Heart right ventricle (tissue), 16 donors: ENCODE results near the gene DCTN1. TPM values are rescaled to one million over a fixed set of nuclear protein-coding genes. Genes with fewer than 3 reads are reported as not detected.

Experiments
- ATAC-seq, 8 donors: fragments of 200-7000 bp; cut with Tn5 transposase; one replicate each; pipeline ENCODE4 v1.9.1; 2020; ENCODE audit warnings: mild to moderate bottlenecking in 8 of 8, moderate library complexity in 8 of 8, moderate number of reproducible peaks in 1 of 8
- DNase-seq, 2 donors: peaks; one replicate each; pipeline ENCODE4 v3.0.0-alpha.2; 2020
- H3K27ac ChIP-seq, 10 donors: fragments of 200-600 bp; sonication (generic) in 2 of 10; one replicate each; pipeline versions ENCODE4 v1.5.0 to v1.8.0; 2020 to 2022; ENCODE audit warnings: mild to moderate bottlenecking in 3 of 10
- H3K27me3 ChIP-seq, 7 donors: fragments of 200-600 bp; one replicate each; pipeline ENCODE4 v1.8.0; 2021 to 2022; ENCODE audit warnings: mild to moderate bottlenecking in 2 of 7
- H3K36me3 ChIP-seq, 9 donors: fragments of 200-600 bp; sonication (generic) in 1 of 9; one replicate each; pipeline versions ENCODE4 v1.5.0 to v1.8.0; 2020 to 2022; ENCODE audit warnings: mild to moderate bottlenecking in 2 of 9
- H3K4me1 ChIP-seq, 9 donors: fragments of 200-600 bp; sonication (generic) in 1 of 9; one replicate each; pipeline versions ENCODE4 v1.5.0 to v1.8.0; 2020 to 2022; ENCODE audit warnings: mild to moderate bottlenecking in 4 of 9
- H3K4me3 ChIP-seq, 10 donors: fragments of 200-600 bp; sonication (generic) in 2 of 10; one replicate each; pipeline versions ENCODE4 v1.5.0 to v1.8.0; 2020 to 2022; ENCODE audit warnings: mild to moderate bottlenecking in 7 of 10, moderate library complexity in 2 of 10
- H3K9me3 ChIP-seq, 11 donors: fragments of 200-600 bp in 10 of 11; sonication (generic) in 2 of 11; one replicate each; pipeline versions ENCODE4 v1.5.0 to v1.8.0; 2013 to 2022; ENCODE audit warnings: mild to moderate bottlenecking in 2 of 11, control low read depth in 1 of 11, moderate library complexity in 1 of 11
- WGBS, 2 donors: extraction: QIAGEN DNeasy Blood & Tissue Kit; methylation state at CpG; one replicate each; pipeline ENCODE4 v1.1.7; 2013; ENCODE audit warnings: inconsistent platforms in 1 of 2; 5-methylcytosine and 5-hydroxymethylcytosine counted together
- intact Hi-C, 10 donors: fragments of 100-400 bp; cut with DNase I; formaldehyde crosslinking; loops; one replicate each; pipeline versions ENCODE4 v1.11.1 to v1.14.2; 2022
- polyA plus RNA-seq, 2 donors: library from polyadenylated mRNA; stranded (reverse); fragments of 200-250 nt; gene quantifications; one replicate each; pipeline ENCODE4 v1.2.3, GENCODE V29; 2013
- total RNA-seq, 10 donors: library from RNA; stranded (reverse); fragmentation: NEBNext Ultra II Directional in 3 of 10; extraction: Animal tissue kit (Norgen Biotek cat#: 25700) in 3 of 10; gene quantifications; one replicate each; pipeline versions ENCODE4 v1.2.1 to v1.2.4, GENCODE V29; 2021 to 2023
- TF ChIP-seq, protein P1 (sequence below), 9 donors: fragments of 200-600 bp; sonication (generic) in 2 of 9; IDR thresholded peaks; one replicate each; pipeline versions ENCODE4 v1.5.0 to v1.8.0; 2021 to 2022; ENCODE audit warnings: antibody characterized with exemption in 9 of 9, mild to moderate bottlenecking in 5 of 9, moderate library complexity in 1 of 9
- donor health status: Arrhythmogenic right ventricular cardiomyopathy.
- donor health status: ischemic (EF 13 %, LVEDD 7.1; RV severe dilation, severe dysfunction).
- donor health status: healthy with polysubstance abuse.
- donor health status: DM: no; HTN: yes; CAD: no.
- donor health status: DM: no; HTN: no; CAD: no.
- donor health status: ischemic (EF 25% LVEDD 6.9; RV normal size, moderate dysfunction).
- donor health status: ischemic (EF 25% LVEDD 5.7; RV mildly dilated, moderate dysfunction).
- donor health status: healthy.
- donor health status: DM: yes; HTN: yes; CAD: no.
- donor health status: Ischemic cardiomyopathy.
- donor health status: ischemic (EF 35%, LVEDD 5.7; RV mildly dilated, moderate dysfunction).
- donor health status: nonischemic (EF 11% LVEDD 7.7; RV severe dilation, severe dysfunction).
- donor health status: DM: yes; HTN: yes; CAD: no.
- donor health status: PGD.
- donor health status: ischemic (EF 29% LVEDD 5.4; RV normal size, mild dysfunction).
- donor health status: nonischemic (EF 23%, LVEDD 6.1; RV moderate dilation, normal function).

DCTN1 gene
- total and polyA plus RNA-seq, 12 donors: 123 to 285 (median 183) TPM

DNA sequence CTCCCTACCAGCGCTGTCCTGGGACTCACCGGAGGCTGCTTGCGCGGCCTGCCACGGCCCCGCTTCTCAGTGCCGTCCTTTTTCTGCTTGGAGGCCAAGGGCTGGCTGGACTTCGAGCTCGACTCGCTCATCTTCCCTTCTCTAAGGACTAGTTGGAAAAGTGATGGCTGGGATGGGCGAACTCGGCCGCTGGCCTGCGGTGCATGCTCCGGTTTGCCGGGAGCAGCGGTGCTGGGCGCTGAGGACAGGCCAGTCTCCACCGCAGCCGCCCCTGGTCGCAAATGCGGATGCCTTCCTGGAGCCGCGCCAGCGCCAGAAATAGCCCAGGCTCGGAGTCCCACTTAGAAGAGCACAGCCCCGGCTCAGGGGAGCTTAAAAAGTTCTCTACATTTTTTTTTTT, 38.2 kb upstream of the DCTN1 start:
- peak in 3 of 8 donors; percentile 8 to 39 (median 28) for ATAC-seq
- Histone ChIP-seq H3K9me3 (no peaks in the 10 kb centered on the region), H3K4me1 (peaks cover 8 to 60% (median 56%) of the 10 kb centered on the region in 9 donors), H3K36me3 (no peaks in the 10 kb centered on the region), H3K4me3 (peak overlapping the region in 3 of 10 donors; percentile 10 to 19 (median 18)), H3K27ac (peak overlapping the region in 3 of 10 donors; percentile 31 to 43 (median 34)), H3K27me3 (peaks cover 0 to 28% (median 0%) of the 10 kb centered on the region in 7 donors)
- TF ChIP-seq, protein P1, sequence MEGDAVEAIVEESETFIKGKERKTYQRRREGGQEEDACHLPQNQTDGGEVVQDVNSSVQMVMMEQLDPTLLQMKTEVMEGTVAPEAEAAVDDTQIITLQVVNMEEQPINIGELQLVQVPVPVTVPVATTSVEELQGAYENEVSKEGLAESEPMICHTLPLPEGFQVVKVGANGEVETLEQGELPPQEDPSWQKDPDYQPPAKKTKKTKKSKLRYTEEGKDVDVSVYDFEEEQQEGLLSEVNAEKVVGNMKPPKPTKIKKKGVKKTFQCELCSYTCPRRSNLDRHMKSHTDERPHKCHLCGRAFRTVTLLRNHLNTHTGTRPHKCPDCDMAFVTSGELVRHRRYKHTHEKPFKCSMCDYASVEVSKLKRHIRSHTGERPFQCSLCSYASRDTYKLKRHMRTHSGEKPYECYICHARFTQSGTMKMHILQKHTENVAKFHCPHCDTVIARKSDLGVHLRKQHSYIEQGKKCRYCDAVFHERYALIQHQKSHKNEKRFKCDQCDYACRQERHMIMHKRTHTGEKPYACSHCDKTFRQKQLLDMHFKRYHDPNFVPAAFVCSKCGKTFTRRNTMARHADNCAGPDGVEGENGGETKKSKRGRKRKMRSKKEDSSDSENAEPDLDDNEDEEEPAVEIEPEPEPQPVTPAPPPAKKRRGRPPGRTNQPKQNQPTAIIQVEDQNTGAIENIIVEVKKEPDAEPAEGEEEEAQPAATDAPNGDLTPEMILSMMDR (IDR thresholded peaks at IDR 0.05): no peak
- peak; percentile 80 to 85 for DNase-seq
- WGBS, 2 donors: 37 to 42% methylated on average over 27 of the region's 27 CpGs
- intact Hi-C loops: loop anchor here in 1 of 10 donors (5.0 kb wide), 1 partner anchor 54 kb away; the partner anchor contains the start of gene MRPL53

DNA sequence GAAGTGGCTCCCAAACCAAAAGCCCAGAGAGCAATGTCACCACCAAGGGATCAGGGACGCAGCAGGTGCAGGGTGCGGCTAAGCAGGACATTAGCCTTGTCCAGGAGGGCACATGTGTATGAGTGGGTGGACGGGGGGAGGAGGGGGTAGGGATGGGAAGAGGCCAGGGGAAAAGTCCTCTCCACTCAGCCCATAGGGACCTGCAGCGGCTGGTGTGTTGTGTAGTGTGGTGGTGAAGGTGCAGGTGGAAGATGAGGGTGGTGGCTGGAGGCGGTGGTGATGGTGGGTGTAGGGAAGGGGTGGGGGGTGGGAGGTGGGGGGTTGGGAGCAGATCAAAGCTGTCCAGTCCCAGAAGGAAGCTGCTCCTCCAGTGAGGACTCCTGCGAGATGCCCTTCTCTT, 37.7 kb upstream of the DCTN1 start:
- no peaks in the 10 kb centered on the region for H3K9me3 ChIP-seq
- DNase-seq (no peak), ATAC-seq (no peak)
- intact Hi-C loops: loop anchor here in 1 of 10 donors (5.0 kb wide), 1 partner anchor 55 kb away; the partner anchor contains the start of gene MRPL53
- peak overlapping the region in 1 of 10 donors; percentile 34 for H3K27ac ChIP-seq
- TF ChIP-seq, protein P1 (IDR thresholded peaks at IDR 0.05): no peak
- no peaks in the 10 kb centered on the region for H3K36me3 ChIP-seq
- peaks cover 0 to 28% (median 0%) of the 10 kb centered on the region in 7 donors for H3K27me3 ChIP-seq
- H3K4me1 ChIP-seq: peaks cover 8 to 65% (median 60%) of the 10 kb centered on the region in 9 donors
- no peak overlapping the region for H3K4me3 ChIP-seq
- 94 to 98% methylated on average over 5 to 6 of the region's 6 CpGs for WGBS, 2 donors

GRCh38 chr2:74417197-74417596, 37.1 kb upstream of the DCTN1 start:
- intact Hi-C loops: loop anchor here in 1 of 10 donors (5.0 kb wide), 1 partner anchor 55 kb away; the partner anchor contains the start of gene MRPL53
- TF ChIP-seq, protein P1 (IDR thresholded peaks at IDR 0.05): no peak

DNA sequence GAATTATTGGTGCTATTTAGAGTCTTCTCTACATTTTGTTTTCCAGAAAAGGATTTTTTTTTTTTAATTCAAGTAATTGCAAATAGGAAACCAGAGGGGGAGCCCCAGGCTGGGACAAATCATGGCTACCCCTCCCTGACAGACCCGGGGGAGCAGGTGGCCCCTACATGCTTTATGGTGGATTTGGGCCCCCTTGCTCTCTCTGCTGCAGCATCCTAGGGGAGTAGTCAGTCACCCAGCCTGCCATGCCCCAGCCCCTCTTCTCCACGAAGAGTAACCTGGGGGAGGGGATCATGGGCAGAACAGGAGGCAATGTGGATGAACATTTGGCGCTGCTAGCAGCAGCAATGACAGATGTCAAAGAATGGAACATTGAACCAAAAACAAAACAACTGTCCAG, 36.7 kb upstream of the DCTN1 start:
- WGBS, 2 donors: 67 to 72% methylated on average over 3 of the region's 3 CpGs
- Histone ChIP-seq H3K36me3 (no peaks in the 10 kb centered on the region), H3K4me3 (no peak overlapping the region), H3K27ac (no peak overlapping the region), H3K4me1 (peaks cover 8 to 60% (median 54%) of the 10 kb centered on the region in 9 donors), H3K9me3 (no peaks in the 10 kb centered on the region), H3K27me3 (peaks cover 0 to 28% (median 0%) of the 10 kb centered on the region in 7 donors)
- ATAC-seq (no peak), DNase-seq (no peak)
- intact Hi-C loops: loop anchor here in 1 of 10 donors (5.0 kb wide), 1 partner anchor 56 kb away; the partner anchor contains the start of gene MRPL53
- TF ChIP-seq, protein P1 (IDR thresholded peaks at IDR 0.05): peak in 1 of 9 donors; percentile 10

More at GRCh38 chr2:74417197-74417596, 37.1 kb upstream of the DCTN1 start:
- Histone ChIP-seq H3K36me3 (no peaks in the 10 kb centered on the region), H3K27me3 (peaks cover 0 to 28% (median 0%) of the 10 kb centered on the region in 7 donors), H3K27ac (no peak overlapping the region), H3K4me1 (peaks cover 8 to 64% (median 58%) of the 10 kb centered on the region in 9 donors), H3K9me3 (no peaks in the 10 kb centered on the region), H3K4me3 (no peak overlapping the region)
- ATAC-seq (no peak), DNase-seq (no peak)
- WGBS, 2 donors: 85 to 93% methylated on average over 3 of the region's 3 CpGs
